Measurements from ENCODE around the gene TIMM50. TPM values are rescaled to one million over a fixed set of nuclear protein-coding genes. Genes with fewer than 3 reads are reported as not detected.

TIMM50 gene
- total and polyA plus RNA-seq, 2 of the 13 experiments (the other 11 are each of a cell fraction or from before 2014, with no cell fraction given): 91.1 to 92.5 TPM

GRCh38 chr19:39514840-39515550, 34.4 kb downstream of the TIMM50 start, which contains the start of gene SELENOV (continued):
- TF ChIP-seq ZNF280B (CRISPR knock-in tag; IDR thresholded peaks at IDR 0.05; ENCODE audit: borderline replicate concordance) (0 out of 2 replicates have a peak, but pooled peaks have one; percentile 1), ZNF644 (CRISPR knock-in tag; IDR thresholded peaks at IDR 0.05; ENCODE audit: low read depth) (no peak), MIXL1 (CRISPR knock-in tag; IDR thresholded peaks at IDR 0.05) (no peak), SP2 (CRISPR knock-in tag; IDR thresholded peaks at IDR 0.05) (no peak), CTCF (CRISPR knock-in tag; IDR thresholded peaks at IDR 0.05) (peak; percentile 51), ZSCAN22 (CRISPR knock-in tag; IDR thresholded peaks at IDR 0.05) (no peak), ZFP91 (CRISPR knock-in tag; IDR thresholded peaks at IDR 0.05; ENCODE audit: borderline replicate concordance) (0 out of 2 replicates have a peak, but pooled peaks have one; percentile 15), ZNF777 (CRISPR knock-in tag; IDR thresholded peaks at IDR 0.05) (peak; percentile 82), ZNF781 (CRISPR knock-in tag; IDR thresholded peaks at IDR 0.05; ENCODE audit: borderline replicate concordance, not compliant biosample characterization) (no peak), AGO1 (IDR thresholded peaks at IDR 0.05; ENCODE audit: low read depth, low read length, poor library complexity, severe bottlenecking) (no peak), ZNF639 (CRISPR knock-in tag; conservative IDR thresholded peaks at IDR 0.05) (no peak), DR1 (CRISPR knock-in tag; IDR thresholded peaks at IDR 0.05) (no peak), MAZ (IDR thresholded peaks at IDR 0.05; ENCODE audit: borderline replicate concordance, low read depth, low read length) (no peak), MAZ (CRISPR knock-in tag; IDR thresholded peaks at IDR 0.05; ENCODE audit: low read depth) (0 out of 2 replicates have a peak, but pooled peaks have one; percentile 24), ZNF543 (CRISPR knock-in tag; IDR thresholded peaks at IDR 0.05) (0 out of 2 replicates have a peak, but pooled peaks have one; percentile 54), DRAP1 (CRISPR knock-in tag; IDR thresholded peaks at IDR 0.05) (no peak), ARID4A (CRISPR knock-in tag; IDR thresholded peaks at IDR 0.05; ENCODE audit: borderline replicate concordance) (peak; percentile 41; the same call in 1 of the 2 replicates)

Measured in HepG2 (cell line).